ENCODE measurements around the gene ADAMTSL1.

The ADAMTSL1 gene

GRCh38 chr9:18477121-18477660 is 3.2 kb downstream of the ADAMTSL1 start:
- ChIA-PET CTCF (no interaction called here), POLR2A (no interaction called here)
- TF ChIP-seq ZNF384 (IDR thresholded peaks at IDR 0.05) (no peak), NFRKB (IDR thresholded peaks at IDR 0.05) (no peak), ARNT (IDR thresholded peaks at IDR 0.05) (no peak), SP1 (IDR thresholded peaks at IDR 0.05) (no peak), HDGF (IDR thresholded peaks at IDR 0.05; ENCODE audit: borderline replicate concordance) (no peak), FOXM1 (IDR thresholded peaks at IDR 0.05; ENCODE audit: borderline replicate concordance) (no peak), CTBP1 (IDR thresholded peaks at IDR 0.05; ENCODE audit: borderline replicate concordance) (no peak), BHLHE40 (IDR thresholded peaks at IDR 0.05; ENCODE audit: borderline replicate concordance) (no peak), FOXA1 (IDR thresholded peaks at IDR 0.05) (no peak)
- DNase-seq (ENCODE audit: extremely low spot score): no peak

- ChIA-PET CTCF (no interaction called here), POLR2A (no interaction called here)
- TF ChIP-seq SP1 (IDR thresholded peaks at IDR 0.05): no peak
- TF ChIP-seq PKNOX1 (IDR thresholded peaks at IDR 0.05): no peak
- no peak for TF ChIP-seq HDGF (IDR thresholded peaks at IDR 0.05; ENCODE audit: borderline replicate concordance)
- no peak for TF ChIP-seq CTBP1 (IDR thresholded peaks at IDR 0.05; ENCODE audit: borderline replicate concordance)
- TF ChIP-seq L3MBTL2 (conservative IDR thresholded peaks at IDR 0.05): no peak
- no peak for TF ChIP-seq LEF1 (IDR thresholded peaks at IDR 0.05; ENCODE audit: borderline replicate concordance)
- no peak for TF ChIP-seq FOXM1 (IDR thresholded peaks at IDR 0.05; ENCODE audit: borderline replicate concordance)
- TF ChIP-seq TARDBP (IDR thresholded peaks at IDR 0.05): no peak
- no peak for TF ChIP-seq ELF4 (IDR thresholded peaks at IDR 0.05)
- no peak for TF ChIP-seq FOXK2 (IDR thresholded peaks at IDR 0.05)
- no peak for TF ChIP-seq ZNF384 (IDR thresholded peaks at IDR 0.05)
- TF ChIP-seq FOXA1 (IDR thresholded peaks at IDR 0.05): no peak
- no peak for DNase-seq (ENCODE audit: extremely low spot score)
Measured at GRCh38 chr9:18477719-18478118, 3.8 kb downstream of the ADAMTSL1 start.

- CTCF ChIA-PET: no interaction called here
- DNase-seq (ENCODE audit: extremely low spot score): no peak
- POLR2A ChIA-PET: no interaction called here
- no peak for TF ChIP-seq ELF4 (IDR thresholded peaks at IDR 0.05)
- TF ChIP-seq LEF1 (IDR thresholded peaks at IDR 0.05; ENCODE audit: borderline replicate concordance): no peak
- no peak for TF ChIP-seq ZNF384 (IDR thresholded peaks at IDR 0.05)
- no peak for TF ChIP-seq TARDBP (IDR thresholded peaks at IDR 0.05)
- no peak for TF ChIP-seq SUZ12 (IDR thresholded peaks at IDR 0.05)
- no peak for TF ChIP-seq NFRKB (IDR thresholded peaks at IDR 0.05)
- no peak for TF ChIP-seq PKNOX1 (IDR thresholded peaks at IDR 0.05)
- no peak for TF ChIP-seq FOXM1 (IDR thresholded peaks at IDR 0.05; ENCODE audit: borderline replicate concordance)
Measured at GRCh38 chr9:18478501-18479361, 4.8 kb downstream of the ADAMTSL1 start.

- no peak for DNase-seq (ENCODE audit: extremely low spot score)
- CTCF ChIA-PET: no interaction called here
- no peak for TF ChIP-seq HDGF (IDR thresholded peaks at IDR 0.05; ENCODE audit: borderline replicate concordance)
- no peak for TF ChIP-seq LEF1 (IDR thresholded peaks at IDR 0.05; ENCODE audit: borderline replicate concordance)
- no peak for TF ChIP-seq FOXK2 (IDR thresholded peaks at IDR 0.05)
- TF ChIP-seq CTBP1 (IDR thresholded peaks at IDR 0.05; ENCODE audit: borderline replicate concordance): no peak
- no peak for TF ChIP-seq L3MBTL2 (conservative IDR thresholded peaks at IDR 0.05)
- TF ChIP-seq ELF4 (IDR thresholded peaks at IDR 0.05): no peak
- TF ChIP-seq PKNOX1 (IDR thresholded peaks at IDR 0.05): no peak
- TF ChIP-seq NFRKB (IDR thresholded peaks at IDR 0.05): no peak
- POLR2A ChIA-PET: no interaction called here
Measured at GRCh38 chr9:18479405-18479804, 5.5 kb downstream of the ADAMTSL1 start.

- TF ChIP-seq CTBP1 (IDR thresholded peaks at IDR 0.05; ENCODE audit: borderline replicate concordance): no peak
- CTCF ChIA-PET: no interaction called here
- DNase-seq (ENCODE audit: extremely low spot score): no peak
- POLR2A ChIA-PET: no interaction called here
Measured at GRCh38 chr9:18480662-18481093, 6.7 kb downstream of the ADAMTSL1 start.

- TF ChIP-seq L3MBTL2 (conservative IDR thresholded peaks at IDR 0.05): no peak
- TF ChIP-seq HDGF (IDR thresholded peaks at IDR 0.05; ENCODE audit: borderline replicate concordance): no peak
- no peak for TF ChIP-seq TARDBP (IDR thresholded peaks at IDR 0.05)
- no peak for TF ChIP-seq ELF4 (IDR thresholded peaks at IDR 0.05)
- no peak for TF ChIP-seq FOXA1 (IDR thresholded peaks at IDR 0.05)
- TF ChIP-seq CTBP1 (IDR thresholded peaks at IDR 0.05; ENCODE audit: borderline replicate concordance): no peak
- no peak for TF ChIP-seq ARNT (IDR thresholded peaks at IDR 0.05)
- TF ChIP-seq LEF1 (IDR thresholded peaks at IDR 0.05; ENCODE audit: borderline replicate concordance): no peak
- no peak for TF ChIP-seq FOXK2 (IDR thresholded peaks at IDR 0.05)
- TF ChIP-seq FOXM1 (IDR thresholded peaks at IDR 0.05; ENCODE audit: borderline replicate concordance): no peak
- TF ChIP-seq PKNOX1 (IDR thresholded peaks at IDR 0.05): no peak
- TF ChIP-seq SUZ12 (IDR thresholded peaks at IDR 0.05): no peak
- TF ChIP-seq ZNF384 (IDR thresholded peaks at IDR 0.05): no peak
- TF ChIP-seq NFRKB (IDR thresholded peaks at IDR 0.05): no peak
- ChIA-PET CTCF (no interaction called here), POLR2A (no interaction called here)
- DNase-seq (ENCODE audit: extremely low spot score): no peak
Measured at GRCh38 chr9:18482371-18482770, 8.4 kb downstream of the ADAMTSL1 start.

Data from HEK293T (cell line).